GM19328 (cell line): ENCODE results near the gene ANKRD33B.
"Not testable (repeated sequence)": the region's sequence is repeated elsewhere in the genome, so short reads cannot be mapped to it uniquely, and the experiment has no call there.

Source experiments
- ATAC-seq: cut with Tn5 transposase; IDR thresholded peaks from one replicate; pipeline ENCODE4 v1.9.1; 2021; ENCODE audit warnings: mild to moderate bottlenecking, moderate library complexity; ENCODE audit not compliant: unreplicated experiment

The ANKRD33B gene

GRCh38 chr5:10591159-10591558 is 27.3 kb downstream of the ANKRD33B start:
- ATAC-seq: no peak

DNA sequence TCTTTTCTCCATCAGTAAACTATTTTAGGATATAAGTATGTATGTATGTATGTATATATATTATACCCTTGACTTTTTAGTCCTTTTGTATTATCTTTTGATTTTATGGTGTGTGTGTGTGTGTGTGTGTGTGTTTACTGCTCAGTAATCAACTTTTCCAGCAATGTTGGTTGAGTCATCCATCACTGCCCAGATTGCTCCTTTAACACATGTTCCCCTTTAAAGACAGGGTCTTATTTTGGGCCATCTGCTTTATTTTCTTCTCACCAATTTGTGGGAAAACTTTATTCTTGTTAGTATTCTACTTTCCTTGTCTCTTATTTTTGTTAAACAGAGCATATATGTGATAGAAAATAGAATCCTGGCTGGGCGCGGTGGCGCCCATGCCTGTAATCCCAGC is 28.1 kb downstream of the ANKRD33B start:
- no peak for ATAC-seq

GRCh38 chr5:10592601-10593000 is 28.7 kb downstream of the ANKRD33B start:
- ATAC-seq: peak; percentile 44

- no peak for ATAC-seq
Observed at GRCh38 chr5:10593531-10594181, 29.8 kb downstream of the ANKRD33B start.

DNA sequence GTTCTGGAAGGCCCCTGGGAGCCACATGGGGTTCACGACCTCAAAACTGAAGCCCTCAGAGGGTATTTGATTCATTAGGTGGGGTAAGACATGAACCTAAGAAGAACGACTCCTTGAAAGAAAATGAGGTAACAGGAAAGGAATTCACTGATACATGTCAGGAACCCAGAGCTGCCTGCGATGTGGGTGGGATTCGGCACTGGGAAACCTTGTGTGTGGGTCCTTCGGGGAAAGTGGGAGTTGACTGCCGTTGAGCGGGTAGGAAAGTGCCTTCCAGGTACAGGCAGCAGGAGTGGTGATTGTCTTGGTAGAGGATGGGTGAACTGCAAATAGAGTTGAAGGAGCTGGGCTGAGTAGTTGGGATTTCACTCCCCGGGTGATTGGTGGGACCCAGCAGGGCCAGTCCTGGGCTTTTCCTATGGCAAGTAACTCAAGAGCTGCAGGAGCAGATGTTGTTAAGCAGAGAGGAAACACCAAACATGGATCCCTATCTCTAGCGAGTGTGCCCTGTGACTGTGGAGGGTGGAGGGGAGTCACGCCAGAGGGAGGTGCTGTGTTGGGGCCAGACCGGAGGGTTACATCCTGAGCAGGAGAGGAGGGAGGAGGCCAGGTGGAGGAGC is 30.8 kb downstream of the ANKRD33B start:
- no peak for ATAC-seq

- ATAC-seq: no peak
Observed at GRCh38 chr5:10595293-10595671, 31.4 kb downstream of the ANKRD33B start.

DNA sequence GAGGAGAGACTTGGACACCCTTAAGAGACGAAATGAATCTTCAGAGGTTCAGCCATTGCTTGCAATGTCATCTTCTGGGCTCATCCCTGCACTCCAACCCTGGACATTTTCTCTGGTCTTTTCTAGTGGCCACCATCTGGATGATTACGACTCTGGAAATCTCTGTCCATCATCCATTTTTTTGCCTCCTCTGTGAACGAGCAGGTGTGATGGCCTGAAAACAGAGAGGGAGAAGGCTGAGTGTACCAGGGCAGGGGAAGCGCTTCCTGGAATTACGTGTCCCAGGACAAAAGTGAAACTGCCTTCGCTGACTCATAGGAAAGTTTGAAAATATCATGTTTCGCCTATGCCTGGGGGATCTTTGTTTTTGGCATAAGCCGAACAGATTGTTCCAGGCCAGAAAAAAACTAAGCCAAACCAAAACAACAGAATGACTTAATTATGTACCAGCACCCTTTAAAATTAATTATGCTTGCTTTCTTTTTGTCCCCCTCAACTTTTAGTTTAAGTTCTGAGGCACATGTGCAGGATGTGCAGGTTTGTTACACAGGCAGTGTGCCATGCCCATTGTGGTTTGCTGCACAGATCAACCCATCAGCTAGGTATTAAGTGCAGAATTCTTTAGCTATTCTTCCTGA is 31.9 kb downstream of the ANKRD33B start:
- ATAC-seq: peak; percentile 41

DNA sequence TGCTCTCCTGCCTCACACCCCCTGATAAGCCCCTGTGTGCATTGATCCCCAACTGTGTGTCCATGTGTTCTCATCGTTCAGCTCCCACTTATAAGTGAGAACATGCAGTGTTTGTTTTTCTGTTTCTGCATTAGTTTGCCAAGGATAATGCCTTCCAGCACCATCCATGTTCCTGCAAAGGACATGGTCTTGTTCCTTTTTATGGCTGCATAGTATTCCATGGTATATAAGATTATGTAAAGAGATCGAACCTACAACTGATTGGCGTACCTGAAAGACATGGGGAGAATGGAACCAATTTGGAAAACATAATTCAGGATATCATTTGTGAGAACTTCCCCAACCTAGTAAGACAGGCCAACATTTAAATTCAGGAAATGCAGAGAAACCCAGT is 32.4 kb downstream of the ANKRD33B start:
- no peak for ATAC-seq

GRCh38 chr5:10596886-10597451 is 33.1 kb downstream of the ANKRD33B start:
- no peak for ATAC-seq

DNA sequence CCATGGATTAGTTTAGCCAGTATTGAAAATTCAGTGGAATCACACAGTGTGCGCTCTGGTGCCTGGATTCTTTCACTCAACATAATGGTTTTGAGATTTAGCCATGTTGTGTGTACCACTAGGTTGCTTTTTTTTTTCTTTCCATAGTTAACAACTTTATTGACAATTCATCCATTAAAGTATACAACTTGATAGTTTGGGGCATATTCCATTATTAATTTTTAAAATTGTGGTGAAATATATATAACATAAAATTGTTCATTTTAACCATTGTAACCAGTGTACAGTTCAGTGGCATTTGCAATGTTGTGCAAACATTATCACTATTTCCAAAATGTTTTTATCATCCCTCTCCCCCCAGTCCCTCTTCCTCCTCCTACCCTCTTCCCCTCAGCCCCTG is 35.2 kb downstream of the ANKRD33B start:
- ATAC-seq: no peak

GRCh38 chr5:10599862-10600284 is 36.0 kb downstream of the ANKRD33B start:
- ATAC-seq: no peak

- peak; percentile 75 for ATAC-seq
Observed at GRCh38 chr5:10600626-10601245, 36.9 kb downstream of the ANKRD33B start.

DNA sequence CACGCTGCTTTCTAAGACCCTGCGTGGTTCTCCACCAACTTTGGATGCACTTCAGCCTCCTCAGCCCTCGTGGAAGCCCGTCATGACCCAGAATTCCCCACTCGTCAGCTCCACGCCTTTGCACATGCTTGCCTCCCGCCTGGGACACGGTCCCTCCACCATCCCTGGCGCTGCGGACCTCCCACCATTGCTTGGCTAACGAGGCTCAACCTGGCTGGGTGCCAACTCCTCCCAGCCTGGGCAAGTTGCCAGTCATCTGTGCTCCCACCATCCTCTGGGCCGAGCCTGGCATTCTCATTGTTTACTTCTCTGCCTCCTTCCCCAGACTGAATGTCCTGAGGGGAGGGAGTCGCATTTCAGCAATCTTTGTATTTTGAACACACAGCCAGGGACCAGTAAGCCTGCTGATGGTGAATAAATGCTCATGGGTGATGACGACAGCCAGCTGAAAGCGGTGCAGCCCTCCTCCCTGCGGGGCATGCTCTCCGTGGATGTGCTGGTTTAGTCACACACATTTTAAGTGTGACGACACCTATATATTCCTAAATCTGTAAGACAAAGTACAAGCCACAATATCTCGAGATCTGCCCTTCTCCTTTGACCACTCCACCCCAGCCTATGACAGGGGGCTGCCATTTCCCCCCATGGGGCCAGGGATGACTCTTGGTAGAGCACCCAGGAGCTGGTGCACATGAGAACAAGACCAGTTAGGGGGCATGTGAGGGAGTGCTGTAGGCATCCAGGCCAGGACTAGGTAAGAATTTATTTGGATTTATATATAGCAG is 37.6 kb downstream of the ANKRD33B start:
- ATAC-seq: peak; percentile 31

DNA sequence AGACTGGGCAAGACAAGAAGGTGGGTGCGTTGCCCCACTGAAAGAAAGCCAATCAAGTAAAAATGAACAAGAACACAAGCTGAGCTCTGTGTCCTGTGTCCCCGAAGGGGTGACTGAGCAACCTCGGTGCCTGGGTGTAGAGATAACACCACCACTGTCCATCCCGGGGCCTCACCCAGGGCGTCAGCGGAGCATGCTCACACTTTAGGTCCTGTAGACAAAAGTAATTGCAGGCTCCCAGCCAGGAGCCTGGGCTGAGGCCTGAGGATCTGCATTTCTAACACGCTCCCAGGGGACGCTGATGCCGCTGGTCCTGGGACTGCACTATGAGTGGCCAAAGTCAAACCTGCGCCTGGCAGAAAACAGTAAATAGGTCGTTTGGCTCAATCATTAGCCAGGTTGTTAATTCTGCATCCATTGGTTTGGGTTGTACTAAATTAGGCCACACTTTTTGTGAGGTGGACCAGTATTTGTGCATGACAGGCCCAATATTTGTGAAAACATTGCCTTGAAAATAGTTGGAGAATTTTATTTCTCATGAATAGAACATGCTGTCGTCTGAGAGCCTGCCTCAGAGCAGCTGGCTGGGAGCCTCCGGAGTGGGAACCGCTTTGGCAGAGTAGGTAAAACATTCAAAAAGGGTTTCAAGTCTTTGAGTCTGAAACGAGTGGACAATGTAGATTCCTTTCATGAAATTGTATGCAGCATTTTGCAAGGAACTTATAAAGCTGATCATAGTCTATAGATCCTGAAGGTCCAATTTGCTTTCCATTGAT is 38.3 kb downstream of the ANKRD33B start:
- no peak for ATAC-seq

GRCh38 chr5:10604975-10605374 is 41.1 kb downstream of the ANKRD33B start:
- ATAC-seq: no peak

- not testable (repeated sequence) for ATAC-seq
Observed at GRCh38 chr5:10606632-10607022, 42.8 kb downstream of the ANKRD33B start.

GRCh38 chr5:10607023-10607665 is 43.3 kb downstream of the ANKRD33B start:
- peak; percentile 79 for ATAC-seq

- ATAC-seq: peak; percentile 57
Observed at GRCh38 chr5:10607666-10608073, 43.8 kb downstream of the ANKRD33B start.

- not testable (repeated sequence) for ATAC-seq
Observed at GRCh38 chr5:10608081-10608480, 44.2 kb downstream of the ANKRD33B start.
